ENCODE measurements around the gene SCGB1D2.
"Not testable (repeated sequence)": the region's sequence is repeated elsewhere in the genome, so short reads cannot be mapped to it uniquely, and the experiment has no call there.

- not testable (repeated sequence) for TF ChIP-seq POLR2A, POLR2AphosphoS5 (IDR thresholded peaks at IDR 0.05; ENCODE audit: low read depth, low read length)
Measured at GRCh38 chr11:62195010-62195409, 47.0 kb upstream of the SCGB1D2 start.

Data from GM12891 (cell line).